Right lobe of liver (tissue), 4 donors: ENCODE data around the gene NAA15.

Source experiments
- POLR2A ChIP-seq: fragments of 450-650 bp; IDR thresholded peaks from one replicate; pipeline ENCODE4 v1.6.1; 2017; ENCODE audit warnings: antibody characterized with exemption, mild to moderate bottlenecking
- TF ChIP-seq, protein P1 (sequence below), 4 donors: fragments of 200-600 bp in 3 of 4; fragments of 450-650 bp in 1 of 4; IDR thresholded peaks; one replicate each; pipeline versions ENCODE4 v1.5.1 to v1.8.0; 2016 to 2022; ENCODE audit warnings: antibody characterized with exemption in 4 of 4, mild to moderate bottlenecking in 2 of 4
- donor health status: DM: no; HTN: no; CAD: no.
- donor health status: DM: no; HTN: no; CAD: no.
- donor health status: DM: no; HTN: yes; CAD: no.

DNA sequence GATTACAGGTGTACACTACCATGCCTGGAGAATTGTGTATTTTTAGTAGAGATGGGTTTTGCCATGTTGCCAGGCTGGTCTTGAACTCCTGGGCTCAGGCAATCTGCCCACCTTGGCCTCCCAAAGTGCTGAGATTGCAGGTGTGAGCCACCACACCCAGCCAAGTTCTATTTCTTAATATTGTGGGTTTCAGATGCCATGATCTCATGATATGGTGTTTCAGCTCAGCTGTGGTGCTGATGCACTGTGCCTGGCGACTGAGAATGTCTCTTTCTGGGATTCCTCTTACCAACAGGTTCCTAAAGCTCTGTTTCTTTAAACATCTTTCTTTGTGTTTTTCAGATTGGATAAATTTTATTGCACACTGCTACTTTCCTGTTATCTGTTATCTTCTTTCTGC, 18.3 kb downstream of the NAA15 start:
- TF ChIP-seq, protein P1, sequence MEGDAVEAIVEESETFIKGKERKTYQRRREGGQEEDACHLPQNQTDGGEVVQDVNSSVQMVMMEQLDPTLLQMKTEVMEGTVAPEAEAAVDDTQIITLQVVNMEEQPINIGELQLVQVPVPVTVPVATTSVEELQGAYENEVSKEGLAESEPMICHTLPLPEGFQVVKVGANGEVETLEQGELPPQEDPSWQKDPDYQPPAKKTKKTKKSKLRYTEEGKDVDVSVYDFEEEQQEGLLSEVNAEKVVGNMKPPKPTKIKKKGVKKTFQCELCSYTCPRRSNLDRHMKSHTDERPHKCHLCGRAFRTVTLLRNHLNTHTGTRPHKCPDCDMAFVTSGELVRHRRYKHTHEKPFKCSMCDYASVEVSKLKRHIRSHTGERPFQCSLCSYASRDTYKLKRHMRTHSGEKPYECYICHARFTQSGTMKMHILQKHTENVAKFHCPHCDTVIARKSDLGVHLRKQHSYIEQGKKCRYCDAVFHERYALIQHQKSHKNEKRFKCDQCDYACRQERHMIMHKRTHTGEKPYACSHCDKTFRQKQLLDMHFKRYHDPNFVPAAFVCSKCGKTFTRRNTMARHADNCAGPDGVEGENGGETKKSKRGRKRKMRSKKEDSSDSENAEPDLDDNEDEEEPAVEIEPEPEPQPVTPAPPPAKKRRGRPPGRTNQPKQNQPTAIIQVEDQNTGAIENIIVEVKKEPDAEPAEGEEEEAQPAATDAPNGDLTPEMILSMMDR (IDR thresholded peaks at IDR 0.05): no peak
- no peak for TF ChIP-seq POLR2A
